NT2/D1 (cell line): ENCODE measurements around the gene ARHGAP8.

Source experiments
- SUZ12 ChIP-seq: IDR thresholded peaks from 2 replicates; pipeline ENCODE4 v1.6.1; 2011; ENCODE audit not compliant: insufficient read length, insufficient read depth; ENCODE audit errors: extremely low read depth
- YY1 ChIP-seq: IDR thresholded peaks from 2 replicates; pipeline ENCODE4 v1.6.1; 2011; ENCODE audit not compliant: insufficient read length, insufficient read depth

DNA sequence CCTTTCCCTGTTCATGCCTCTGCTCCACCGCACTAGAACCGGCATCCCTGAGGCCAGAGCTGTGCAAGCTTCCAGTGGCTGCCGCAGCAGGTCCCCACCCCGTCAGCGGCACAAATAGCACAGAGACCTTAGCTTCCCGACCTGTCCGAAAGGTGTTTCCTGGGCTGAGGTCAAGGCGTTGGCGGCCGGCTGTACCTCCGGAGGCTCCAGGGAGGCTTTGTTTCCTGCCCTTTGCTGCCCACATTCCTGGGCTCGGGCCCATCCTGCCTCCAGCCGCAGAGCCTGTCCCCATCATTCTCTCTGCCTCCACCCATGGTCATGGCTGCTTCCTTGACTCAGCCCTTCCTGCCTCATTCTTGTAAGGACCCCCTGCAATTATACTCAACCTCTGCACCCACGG lies 31.2 kb downstream of the ARHGAP8 start:
- TF ChIP-seq YY1 (no peak), SUZ12 (no peak)
